Coronary artery (tissue), 2 donors: ENCODE results near the gene TRUB1.

ENCODE experiments used
- DNase-seq: peaks from one replicate; pipeline ENCODE4 v3.0.0-alpha.2; 2017; ENCODE audit warnings: low spot score
- H3K27ac ChIP-seq, 2 donors: fragments of 200-600 bp; sonication (generic); one replicate each; pipeline ENCODE4 v1.5.1; 2016 to 2019
- H3K4me3 ChIP-seq: fragments of 200-600 bp; sonication (generic); 2 replicates; pipeline ENCODE4 v1.5.1; 2016; ENCODE audit warnings: mild to moderate bottlenecking, moderate library complexity
- TF ChIP-seq, protein P1 (sequence below): fragments of 200-600 bp; sonication (generic); IDR thresholded peaks from one replicate; pipeline ENCODE4 v1.5.1; 2019; ENCODE audit warnings: antibody characterized with exemption

Gene TRUB1

DNA sequence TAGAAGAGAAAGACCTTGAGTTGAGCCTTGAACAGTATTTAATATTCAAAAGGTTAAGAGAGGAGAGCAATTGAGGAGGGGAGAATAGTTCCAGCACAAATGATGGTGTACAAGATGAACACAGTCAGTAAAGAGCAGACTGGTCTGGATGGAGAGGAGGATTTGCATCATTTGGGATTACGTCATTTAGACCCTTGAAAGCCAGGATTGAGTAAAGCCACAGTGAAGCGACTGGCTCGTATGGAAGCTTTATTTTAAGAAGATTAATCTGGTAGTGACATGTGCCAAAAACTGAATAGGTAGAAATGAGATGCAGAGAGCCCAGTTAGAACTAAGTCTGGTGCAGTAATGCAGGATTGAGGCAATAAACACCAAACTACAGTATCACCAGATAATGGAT is 52.6 kb downstream of the TRUB1 start:
- Histone ChIP-seq H3K27ac (no peak overlapping the region), H3K4me3 (no peak overlapping the region)
- no peak for DNase-seq
- TF ChIP-seq, protein P1, sequence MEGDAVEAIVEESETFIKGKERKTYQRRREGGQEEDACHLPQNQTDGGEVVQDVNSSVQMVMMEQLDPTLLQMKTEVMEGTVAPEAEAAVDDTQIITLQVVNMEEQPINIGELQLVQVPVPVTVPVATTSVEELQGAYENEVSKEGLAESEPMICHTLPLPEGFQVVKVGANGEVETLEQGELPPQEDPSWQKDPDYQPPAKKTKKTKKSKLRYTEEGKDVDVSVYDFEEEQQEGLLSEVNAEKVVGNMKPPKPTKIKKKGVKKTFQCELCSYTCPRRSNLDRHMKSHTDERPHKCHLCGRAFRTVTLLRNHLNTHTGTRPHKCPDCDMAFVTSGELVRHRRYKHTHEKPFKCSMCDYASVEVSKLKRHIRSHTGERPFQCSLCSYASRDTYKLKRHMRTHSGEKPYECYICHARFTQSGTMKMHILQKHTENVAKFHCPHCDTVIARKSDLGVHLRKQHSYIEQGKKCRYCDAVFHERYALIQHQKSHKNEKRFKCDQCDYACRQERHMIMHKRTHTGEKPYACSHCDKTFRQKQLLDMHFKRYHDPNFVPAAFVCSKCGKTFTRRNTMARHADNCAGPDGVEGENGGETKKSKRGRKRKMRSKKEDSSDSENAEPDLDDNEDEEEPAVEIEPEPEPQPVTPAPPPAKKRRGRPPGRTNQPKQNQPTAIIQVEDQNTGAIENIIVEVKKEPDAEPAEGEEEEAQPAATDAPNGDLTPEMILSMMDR = no peak

DNA sequence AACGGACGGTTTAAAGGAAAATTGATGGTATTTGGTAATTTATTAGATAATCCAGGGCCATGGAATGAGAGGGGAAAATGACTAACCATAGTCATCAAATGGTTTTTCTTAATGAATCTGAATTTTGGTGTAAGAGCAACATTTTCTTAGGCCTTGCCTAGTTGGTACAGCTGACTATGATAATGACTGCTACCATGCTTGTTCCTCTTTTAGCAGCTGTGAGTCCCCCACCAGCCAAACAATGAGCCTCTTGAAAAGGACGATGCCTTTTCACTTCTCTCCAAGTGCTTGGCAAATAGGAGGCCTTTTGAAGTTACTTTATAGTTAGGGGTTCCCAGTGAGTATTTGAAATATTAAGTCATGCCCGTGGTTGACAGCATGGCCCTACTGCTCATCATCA is 53.0 kb downstream of the TRUB1 start:
- no peak for DNase-seq
- Histone ChIP-seq H3K27ac (no peak overlapping the region), H3K4me3 (no peak overlapping the region)
- TF ChIP-seq, protein P1 = no peak

DNA sequence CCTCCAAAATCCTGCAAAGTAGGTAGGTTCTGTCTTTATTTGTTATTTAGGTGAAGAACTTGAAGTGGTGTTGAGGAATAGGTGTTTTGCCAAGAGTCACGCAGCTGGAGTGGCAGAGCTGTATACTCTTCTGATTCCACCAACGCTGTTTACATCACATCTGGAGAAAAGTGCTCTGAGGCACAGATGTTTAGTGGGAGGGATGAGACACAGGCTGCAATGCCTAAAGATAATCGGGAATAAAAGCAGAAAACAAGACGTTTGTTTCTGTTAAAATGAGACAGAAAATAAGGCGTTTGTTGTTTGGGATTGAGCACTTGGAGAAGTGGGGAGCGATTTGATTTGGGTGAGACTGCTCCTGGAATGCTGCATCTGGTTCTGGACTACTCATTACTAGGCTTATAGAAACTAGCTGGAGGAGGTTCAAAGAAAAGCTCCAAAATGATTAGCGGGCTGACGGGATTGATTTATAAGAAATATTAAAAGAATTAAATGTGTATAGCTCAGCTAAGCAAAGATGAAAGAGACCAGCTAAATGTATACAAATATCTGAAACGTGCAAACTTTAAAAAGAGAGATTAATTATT is 54.3 kb downstream of the TRUB1 start:
- DNase-seq = no peak
- H3K4me3 ChIP-seq = no peak overlapping the region
- TF ChIP-seq, protein P1 = no peak
- no peak overlapping the region for H3K27ac ChIP-seq

DNA sequence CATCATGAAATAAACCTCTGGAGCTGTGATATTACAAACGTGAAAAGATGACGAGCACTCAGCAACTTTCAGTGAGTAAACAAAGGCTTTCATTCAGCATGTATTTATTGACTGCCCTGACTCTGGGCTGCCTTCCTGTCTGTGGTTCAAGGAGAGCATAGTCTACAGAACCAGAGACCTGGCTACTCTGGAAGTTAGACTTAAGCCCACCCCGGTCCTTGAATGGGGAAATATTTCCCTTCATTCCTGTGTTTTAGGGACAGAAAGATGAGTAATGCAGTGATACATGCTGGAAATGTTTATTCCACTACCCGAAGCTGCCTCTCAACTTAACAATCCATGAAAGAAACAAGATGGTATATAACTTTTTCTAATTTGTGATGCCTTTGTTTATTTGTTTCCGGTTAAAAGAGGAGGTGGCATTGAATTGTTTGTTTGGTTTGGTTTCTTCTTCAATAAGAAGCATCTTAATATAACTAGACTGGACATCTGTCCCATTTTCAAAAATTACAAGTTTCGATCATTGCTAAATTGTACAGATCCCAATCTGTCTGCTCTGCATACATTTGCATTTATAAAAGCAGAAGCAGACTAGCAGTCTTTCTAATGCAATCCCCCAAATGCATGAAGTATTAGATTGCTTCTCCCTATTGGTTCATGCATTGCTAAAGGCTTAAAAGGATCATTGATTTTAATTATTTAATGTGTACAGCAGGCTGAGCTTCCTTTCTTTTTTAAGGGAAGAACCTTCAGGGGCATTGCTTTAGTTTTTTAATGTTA is 57.7 kb downstream of the TRUB1 start:
- no peak for DNase-seq
- TF ChIP-seq, protein P1 = no peak
- H3K27ac ChIP-seq = no peak overlapping the region
- no peak overlapping the region for H3K4me3 ChIP-seq

DNA sequence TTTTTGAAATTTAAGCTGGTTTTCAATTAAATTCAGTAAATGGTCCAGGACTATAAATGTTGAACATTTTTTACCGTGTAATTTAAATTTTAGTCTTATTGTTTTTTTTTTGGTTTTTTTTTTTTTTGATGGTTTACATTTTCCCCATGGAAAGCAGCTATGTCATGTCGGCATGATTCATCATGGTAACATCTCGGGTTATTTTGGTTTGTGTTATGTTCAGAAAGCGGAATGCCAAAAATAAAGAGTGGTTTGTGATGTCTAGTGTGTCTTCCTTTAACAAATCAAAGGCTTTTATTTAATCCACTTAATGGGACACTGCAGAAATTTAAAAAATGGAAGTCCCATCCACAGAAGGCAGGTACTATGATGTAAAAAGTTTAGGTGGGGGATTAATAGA is 58.5 kb downstream of the TRUB1 start:
- Histone ChIP-seq H3K4me3 (no peak overlapping the region), H3K27ac (no peak overlapping the region)
- no peak for DNase-seq
- TF ChIP-seq, protein P1 = no peak

DNA sequence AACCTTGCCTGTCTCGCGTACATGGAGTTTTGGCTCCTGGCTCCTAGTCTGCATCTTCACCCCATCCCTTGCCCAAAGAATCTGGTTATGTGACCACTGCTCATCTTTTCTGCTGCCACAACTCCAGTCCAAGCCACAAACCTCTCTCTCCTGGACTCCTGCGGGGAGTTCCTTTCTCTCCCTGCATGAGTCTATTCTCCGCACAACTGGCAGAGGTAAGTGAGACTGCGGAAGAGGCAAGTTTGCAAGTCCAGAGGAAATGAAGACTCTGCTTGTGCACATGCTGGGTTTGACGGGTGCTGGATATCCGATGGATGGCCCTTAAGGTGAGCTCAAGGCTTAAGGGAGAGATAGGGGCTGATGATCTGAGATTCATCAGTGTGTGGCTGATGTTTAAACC is 61.0 kb downstream of the TRUB1 start:
- no peak for DNase-seq
- Histone ChIP-seq H3K4me3 (no peak overlapping the region), H3K27ac (no peak overlapping the region)
- TF ChIP-seq, protein P1 = no peak
